HG03469 (cell line): ENCODE data around the gene WDR46.

Experiments
- ATAC-seq: cut with Tn5 transposase; IDR thresholded peaks from one replicate; pipeline ENCODE4 v1.9.1; 2021; ENCODE audit warnings: mild to moderate bottlenecking, moderate library complexity, moderate number of reproducible peaks; ENCODE audit not compliant: unreplicated experiment

WDR46 gene

DNA sequence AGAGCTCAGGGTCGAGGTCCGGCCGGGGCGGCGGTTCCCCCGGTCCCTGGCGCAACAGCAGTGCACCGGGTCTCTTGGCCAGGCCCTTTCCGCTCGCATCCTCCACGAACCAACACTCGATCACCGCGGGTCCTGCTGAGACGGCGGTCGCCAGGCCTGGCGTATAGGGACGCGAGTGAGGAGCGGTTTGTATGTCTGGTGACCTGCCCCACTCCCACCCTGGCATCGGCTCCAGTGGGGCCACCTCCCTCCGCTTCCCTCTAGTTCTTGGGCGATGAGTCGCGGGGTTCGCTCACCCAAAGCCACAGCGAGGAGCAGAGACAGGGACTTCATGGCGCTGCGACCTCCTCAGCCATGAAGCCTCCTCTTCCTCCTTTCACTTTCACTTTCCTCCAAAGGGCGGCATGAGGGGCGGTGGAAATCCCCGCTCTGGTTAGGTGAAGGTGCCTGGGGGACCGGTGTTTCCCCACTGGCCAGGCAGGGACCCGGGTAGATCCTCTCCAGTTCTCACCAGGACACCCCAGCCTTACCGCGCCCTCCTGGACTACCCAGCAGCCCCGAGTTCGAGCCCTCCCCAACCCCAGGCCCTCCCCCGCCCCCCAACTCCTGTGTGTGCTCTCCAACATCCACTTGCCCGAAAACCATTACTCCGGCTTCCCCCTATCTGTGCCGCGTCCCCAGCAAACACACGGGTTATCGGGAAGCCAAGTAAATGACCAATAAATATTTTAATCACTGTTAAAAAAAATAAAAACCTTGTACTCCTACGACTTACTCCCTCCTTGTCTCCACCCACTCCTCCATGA, 24.9 kb upstream of the WDR46 start, which contains the start of gene TAPBP:
TAPBP (minus strand) TSS at position 370 of the 806 bp plus-strand sequence; CDS start at position 333, 37 bp downstream.
- no peak for ATAC-seq

GRCh38 chr6:33313105-33313708, 24.2 kb upstream of the WDR46 start:
- ATAC-seq, result no peak

DNA sequence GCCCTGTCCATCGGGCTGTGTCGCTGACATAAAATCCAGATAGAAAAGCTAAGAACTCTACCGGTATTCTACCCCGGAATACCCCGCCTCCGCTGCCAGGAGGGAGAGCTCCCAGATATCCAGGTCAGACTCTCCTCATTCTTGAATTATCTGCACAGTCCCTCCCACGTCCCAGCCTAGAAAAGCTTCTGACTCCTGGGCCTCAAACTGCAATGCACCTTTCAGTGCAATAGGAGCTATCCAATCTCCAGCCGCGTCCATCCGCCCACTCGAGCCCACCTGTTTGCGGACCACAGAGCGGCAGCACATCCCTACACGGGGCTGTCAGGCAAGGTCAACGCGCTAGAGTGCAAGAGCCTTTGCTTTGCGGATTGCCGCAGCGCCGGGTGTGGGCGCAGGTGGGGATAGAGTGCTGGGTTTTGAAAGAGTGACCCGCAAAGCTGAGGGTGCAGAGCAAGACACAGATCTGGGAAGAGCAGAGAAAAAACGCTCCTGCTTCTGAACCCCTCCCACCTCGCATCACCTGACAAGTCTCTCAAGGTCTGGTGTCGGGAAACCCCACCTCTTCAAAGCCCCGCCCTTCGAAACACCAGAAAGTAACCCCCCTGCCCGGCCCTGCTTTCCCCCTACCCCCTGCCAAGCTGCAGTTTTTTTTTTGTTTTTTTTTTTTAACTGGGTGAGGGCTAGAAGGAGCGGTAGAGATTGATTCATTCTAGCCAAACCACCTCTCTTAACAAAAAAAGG, 23.5 kb upstream of the WDR46 start:
- ATAC-seq, result no peak

GRCh38 chr6:33306356-33306755, 17.3 kb upstream of the WDR46 start:
- no peak for ATAC-seq

DNA sequence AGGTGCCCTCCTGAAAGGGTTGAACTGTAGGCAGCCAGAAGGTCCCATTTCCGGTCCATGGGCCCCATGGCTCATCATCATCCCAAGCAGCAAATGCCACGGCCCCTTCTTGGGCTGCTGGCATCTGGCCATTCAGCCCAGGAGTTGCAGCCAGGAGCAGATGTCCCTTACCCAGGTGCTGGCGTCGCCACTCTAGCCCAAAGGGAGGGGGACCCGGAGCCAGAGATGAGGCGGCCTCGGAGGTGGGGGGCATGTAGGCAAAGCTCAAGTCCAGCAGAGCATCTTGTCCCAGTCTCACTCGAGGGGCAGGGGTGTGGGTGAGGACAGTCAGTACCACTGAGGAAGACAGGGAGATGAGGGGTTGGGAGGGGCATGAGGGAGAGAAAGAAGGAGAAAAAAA, 16.0 kb upstream of the WDR46 start:
- ATAC-seq, result no peak

GRCh38 chr6:33304216-33304615, 15.2 kb upstream of the WDR46 start:
- ATAC-seq, result no peak

DNA sequence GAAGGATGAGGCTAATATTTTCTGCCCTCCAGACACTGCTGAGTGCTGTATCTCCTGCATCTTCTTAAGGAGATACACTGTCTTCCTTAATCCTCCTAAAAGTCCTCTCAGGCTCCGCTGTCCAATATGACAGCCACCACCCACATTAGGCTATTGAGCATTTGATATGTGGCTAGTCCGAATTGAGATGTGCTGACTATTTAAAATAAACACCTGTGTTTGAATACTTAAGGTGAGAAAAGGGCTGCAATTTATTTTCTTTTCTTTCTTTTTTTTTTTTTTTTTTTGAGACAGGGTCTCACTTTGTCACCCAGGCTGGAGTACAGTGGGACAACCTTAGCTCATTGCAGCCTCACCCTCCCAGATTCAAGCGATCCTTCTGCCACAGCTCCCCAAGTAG, 12.8 kb upstream of the WDR46 start:
- ATAC-seq, result no peak

DNA sequence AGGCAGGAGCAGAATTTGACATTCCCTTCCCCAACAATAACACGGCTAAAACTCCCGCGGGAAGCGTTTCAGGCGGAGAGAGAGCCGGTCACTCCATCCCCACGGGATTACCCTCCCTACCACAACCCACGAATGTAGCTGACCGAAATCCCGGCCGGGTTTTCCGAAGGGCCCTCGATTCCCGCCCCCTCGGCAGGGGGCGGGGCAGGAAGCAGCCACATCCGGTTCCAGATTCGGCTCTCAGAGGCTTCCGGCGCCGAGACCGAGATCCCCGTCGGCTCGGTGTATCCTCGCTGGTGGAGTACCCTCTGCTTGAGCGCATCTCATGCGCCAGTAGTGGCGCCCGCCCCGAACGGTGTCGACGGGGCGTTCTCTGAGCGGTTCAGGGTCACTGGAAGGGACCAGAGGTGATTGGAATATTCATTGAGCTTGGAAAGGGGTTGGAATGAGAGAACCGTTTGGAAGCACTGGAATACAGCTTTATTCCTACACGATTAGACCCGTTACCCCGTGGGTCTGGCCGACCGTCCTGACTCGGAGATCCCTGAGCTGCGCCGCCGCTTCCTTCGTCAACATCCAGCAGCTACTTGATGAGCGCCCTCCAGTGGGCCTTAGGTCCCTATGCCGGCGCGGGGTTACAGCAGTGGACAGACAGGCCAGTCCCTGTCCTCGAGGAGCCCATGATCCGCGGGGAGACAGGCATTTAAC, 10.4 kb upstream of the WDR46 start:
- ATAC-seq, result peak; percentile 40

GRCh38 chr6:33298773-33299236, 9.8 kb upstream of the WDR46 start, which contains the start of gene RGL2:
Gene RGL2 (minus strand): TSS chr6:33298942. CDS start chr6:33298610, 332 bp downstream.
- ATAC-seq, result no peak

GRCh38 chr6:33297956-33298772, 9.1 kb upstream of the WDR46 start:
- ATAC-seq, result no peak

- no peak for ATAC-seq
These were observed 8.4 kb upstream of the WDR46 start for GRCh38 chr6:33297406-33297955.

GRCh38 chr6:33296797-33297405, 7.9 kb upstream of the WDR46 start:
- ATAC-seq, result no peak

DNA sequence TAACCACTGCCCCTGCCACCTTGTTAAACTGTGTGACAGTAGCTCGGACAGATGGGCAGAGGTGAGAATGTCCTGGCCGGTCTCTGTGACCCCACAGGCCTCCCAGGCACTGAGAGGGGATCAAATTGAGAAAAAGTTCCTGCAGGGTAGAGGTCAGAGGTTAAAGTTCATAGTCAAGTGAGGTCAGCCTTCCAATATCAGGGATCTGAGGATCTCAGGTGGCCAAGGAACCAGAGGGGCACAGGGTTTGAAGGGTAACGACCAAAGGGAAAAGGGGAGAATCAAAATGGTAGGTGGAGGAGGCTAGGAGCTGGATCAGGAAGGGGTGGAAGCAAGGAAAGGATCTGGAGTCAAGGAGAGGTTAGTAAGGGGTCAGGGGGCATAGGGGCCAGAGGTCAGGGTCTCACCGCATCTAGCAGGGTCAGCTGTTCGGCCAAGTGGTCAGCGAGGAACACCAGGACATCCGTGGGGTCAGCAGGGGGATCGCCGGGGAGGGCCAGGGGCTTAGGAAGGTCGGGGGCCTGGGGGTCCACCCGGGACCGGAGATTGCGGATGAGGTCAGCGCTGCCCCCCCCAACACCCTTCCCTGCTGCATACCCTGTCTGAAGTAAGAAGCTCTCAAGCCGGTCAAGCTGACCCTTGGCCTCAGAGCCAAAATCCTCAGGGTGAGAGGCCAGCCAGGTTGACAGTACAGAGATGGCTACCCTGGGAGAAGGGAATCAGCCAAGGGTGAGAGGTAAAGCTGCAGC, 6.8 kb upstream of the WDR46 start:
- ATAC-seq, result no peak

DNA sequence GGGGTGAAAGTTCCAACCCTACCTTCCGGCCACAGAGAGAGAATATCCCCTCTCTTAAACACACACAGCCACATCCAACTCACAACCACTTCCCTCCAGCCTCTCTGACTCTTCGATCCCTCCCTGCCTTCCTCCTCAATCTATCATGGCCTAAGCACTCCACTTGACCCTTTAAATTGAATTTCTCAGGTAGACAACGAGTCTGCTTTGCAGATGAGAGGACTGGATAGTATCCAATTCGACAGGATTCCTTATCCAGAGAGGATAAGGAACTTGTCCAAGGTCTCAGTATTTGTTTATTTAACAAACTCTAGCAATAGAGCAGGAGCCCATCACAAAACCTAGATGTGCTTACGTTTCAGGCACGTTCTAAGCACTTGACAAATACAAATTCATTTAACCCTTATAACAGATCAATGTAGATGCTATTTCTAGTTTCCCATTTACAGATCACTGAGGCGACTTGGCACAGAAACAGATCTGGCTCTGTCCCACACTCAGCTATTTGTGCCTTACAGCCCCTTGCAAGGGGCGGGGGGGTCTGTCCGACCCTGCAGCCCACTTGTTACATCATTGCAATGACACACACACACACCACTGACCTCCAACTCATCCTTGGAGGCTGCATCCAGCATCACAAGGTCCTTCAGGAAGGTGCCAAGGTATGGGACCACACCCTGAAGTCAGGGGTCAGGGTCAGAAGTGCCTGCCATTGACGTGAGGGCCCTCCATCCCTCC, 5.2 kb upstream of the WDR46 start:
- no peak for ATAC-seq

GRCh38 chr6:33292996-33293682, 4.1 kb upstream of the WDR46 start:
- no peak for ATAC-seq

DNA sequence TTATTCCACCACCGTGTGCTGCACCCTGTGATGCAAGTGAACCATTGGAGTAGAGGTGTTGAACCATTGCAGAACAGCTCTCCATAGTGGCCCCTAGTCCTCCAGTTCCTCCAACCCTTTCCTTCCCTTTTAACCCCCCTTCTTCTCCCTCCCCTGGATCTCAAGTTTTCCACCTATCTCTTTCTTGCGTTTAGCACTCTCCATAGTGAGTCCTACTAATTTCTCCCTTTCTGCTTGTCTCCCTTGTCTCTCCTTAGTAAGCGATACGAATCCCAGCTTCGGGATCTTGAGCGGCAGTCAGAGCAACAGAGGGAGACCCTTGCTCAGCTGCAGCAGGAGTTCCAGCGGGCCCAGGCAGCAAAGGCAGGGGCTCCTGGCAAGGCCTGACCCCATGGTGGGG, 1.4 kb upstream of the WDR46 start:
- ATAC-seq, result no peak

- ATAC-seq, result no peak
These were observed 811 bp upstream of the WDR46 start for GRCh38 chr6:33289784-33290315.
